ENCODE data around the gene GRID2. TPM values are rescaled to one million over a fixed set of nuclear protein-coding genes. Genes with fewer than 3 reads are reported as not detected.

The GRID2 gene
- total and polyA plus RNA-seq, 2 of the 13 experiments (the other 11 are each of a cell fraction or from before 2014, with no cell fraction given), result not detected

GRCh38 chr4:93289241-93289640 lies 985.5 kb downstream of the GRID2 start:
- FAIRE-seq (no peak), DNase-seq (ENCODE audit: low spot score) (no peak), ATAC-seq (no peak)
- TF ChIP-seq SP5 (CRISPR knock-in tag; IDR thresholded peaks at IDR 0.05; ENCODE audit: borderline replicate concordance, low read depth) (no peak), HIC2 (CRISPR knock-in tag; IDR thresholded peaks at IDR 0.05; ENCODE audit: low read depth) (no peak), HMG20B (CRISPR knock-in tag; conservative IDR thresholded peaks at IDR 0.05) (no peak), YEATS4 (CRISPR knock-in tag; IDR thresholded peaks at IDR 0.05; ENCODE audit: borderline replicate concordance) (no peak), YY1 (IDR thresholded peaks at IDR 0.05; ENCODE audit: insufficient read depth, insufficient replicate concordance, low read depth, low read length) (no peak), ZNF275 (CRISPR knock-in tag; IDR thresholded peaks at IDR 0.05; ENCODE audit: borderline replicate concordance) (no peak)
- Histone ChIP-seq H3K4me2 (ENCODE audit: low read depth, low read length) (no peak overlapping the region), H3K27ac (ENCODE audit: extremely low read length, insufficient read depth, low read length) (no peak overlapping the region), H3K36me3 (replicated peaks in 1 of 2; ENCODE audit: control insufficient read depth in 1 of 2, insufficient read depth in 2 of 2, low read length in 2 of 2) (no peaks in the 10 kb centered on the region), H2AFZ (ENCODE audit: low read length) (no peak overlapping the region), H3K9me3 (ENCODE audit: low read length) (no peaks in the 10 kb centered on the region), H3K4me3 (replicated peaks in 1 of 3; ENCODE audit: insufficient read depth in 1 of 3, low read depth in 2 of 3, low read length in 3 of 3) (no peak overlapping the region), H3K9ac (ENCODE audit: insufficient read depth, low read depth, low read length) (no peak overlapping the region), H3K4me1 (ENCODE audit: insufficient read depth, low read length) (no peaks in the 10 kb centered on the region), H4K20me1 (ENCODE audit: insufficient read depth, low read length) (no peaks in the 10 kb centered on the region), H3K27me3 (ENCODE audit: control insufficient read depth in 1 of 2, insufficient read depth in 2 of 2, low read length in 2 of 2) (no peaks in the 10 kb centered on the region), H3K79me2 (ENCODE audit: insufficient read depth, low read length) (no peaks in the 10 kb centered on the region)
- CTCF ChIA-PET (ENCODE audit: low intra/inter-chr PET ratio, low total read pairs), result no interaction called here
- WGBS (ENCODE audit: low lambda C conversion rate), result 0% methylated on average over 2 of the region's 2 CpGs
- POLR2A ChIA-PET, result no interaction called here
- BruUV-seq (replicated peaks), result no TSS peak
- in situ Hi-C loops (cut with HindIII; ENCODE audit: extremely low pct_ligation_motif_present, low pct_unique_long_range_greater_than_20kb) (no loop called here), intact Hi-C loops (cut with micrococcal nuclease; ENCODE audit: unreplicated experiment) (no loop called here)

All from HepG2 (cell line).